Neural progenitor cell (in vitro differentiated cells): Measurements from ENCODE around the gene TIMM8B. TPM values are rescaled to one million over a fixed set of nuclear protein-coding genes. Genes with fewer than 3 reads are reported as not detected.

Experiments used
- DNase-seq: peaks from one replicate; pipeline ENCODE4 v3.0.0-alpha.2; 2016; ENCODE audit warnings: low spot score
- H2AFZ ChIP-seq: fragments of 200-600 bp; sonication (generic); replicated peaks from 2 replicates; pipeline ENCODE4 v1.6.1; 2016; ENCODE audit warnings: antibody characterized with exemption
- H3F3A ChIP-seq: fragments of 200-600 bp; sonication (generic); 2 replicates; pipeline ENCODE4 v1.6.1; 2016; ENCODE audit warnings: antibody characterized with exemption, low read depth
- H3K27ac ChIP-seq: fragments of 200-600 bp; sonication (generic); 2 replicates; pipeline ENCODE4 v1.5.1; 2016; ENCODE audit warnings: mild to moderate bottlenecking
- H3K27me3 ChIP-seq: fragments of 200-600 bp; sonication (generic); 2 replicates; pipeline ENCODE4 v1.6.1; 2016; ENCODE audit warnings: mild to moderate bottlenecking, moderate library complexity
- H3K36me3 ChIP-seq: fragments of 200-600 bp; sonication (generic); 2 replicates; pipeline ENCODE4 v1.5.1; 2016
- H3K4me1 ChIP-seq: fragments of 200-600 bp; sonication (generic); 2 replicates; pipeline ENCODE4 v1.6.1; 2016; ENCODE audit warnings: mixed run types
- H3K4me2 ChIP-seq: fragments of 200-600 bp; sonication (generic); 2 replicates; pipeline ENCODE4 v1.6.1; 2016
- H3K4me3 ChIP-seq: fragments of 200-600 bp; sonication (generic); 2 replicates; pipeline ENCODE4 v1.5.1; 2016
- H3K79me2 ChIP-seq: fragments of 200-600 bp; sonication (generic); 2 replicates; pipeline ENCODE4 v1.6.1; 2016; ENCODE audit warnings: low read depth
- H3K9ac ChIP-seq: fragments of 200-600 bp; sonication (generic); 2 replicates; pipeline ENCODE4 v1.6.1; 2016
- H3K9me3 ChIP-seq: fragments of 200-600 bp; sonication (generic); 2 replicates; pipeline ENCODE4 v1.5.1; 2016; ENCODE audit warnings: low read depth
- H4K20me1 ChIP-seq: fragments of 200-600 bp; sonication (generic); 2 replicates; pipeline ENCODE4 v1.6.1; 2016; ENCODE audit warnings: low read depth
- H3K27ac Mint-ChIP-seq: 3 replicates; pipeline ENCODE4 v1.8.0; 2021; ENCODE audit warnings: mixed read lengths
- H3K27me3 Mint-ChIP-seq: 2 replicates; pipeline ENCODE4 v1.8.0; 2022; ENCODE audit warnings: low read depth, mild to moderate bottlenecking, inconsistent platforms, moderate library complexity, mixed read lengths; ENCODE audit not compliant: insufficient read depth
- H3K36me3 Mint-ChIP-seq: 3 replicates; pipeline ENCODE4 v1.8.0; 2021; ENCODE audit warnings: mixed read lengths
- H3K4me1 Mint-ChIP-seq: 3 replicates; pipeline ENCODE4 v1.8.0; 2021; ENCODE audit warnings: mixed read lengths
- H3K4me3 Mint-ChIP-seq: 3 replicates; pipeline ENCODE4 v1.8.0; 2021; ENCODE audit warnings: mild to moderate bottlenecking, moderate library complexity, mixed read lengths
- H3K9me3 Mint-ChIP-seq: 3 replicates; pipeline ENCODE4 v1.8.0; 2020; ENCODE audit warnings: mixed read lengths
- CTCF ChIP-seq: fragments of 200-600 bp; sonication (generic); IDR thresholded peaks from 2 replicates; pipeline ENCODE4 v1.5.1; 2017; ENCODE audit warnings: antibody characterized with exemption, mild to moderate bottlenecking
- EZH2 ChIP-seq: fragments of 200-600 bp; sonication (generic); IDR thresholded peaks from 2 replicates; pipeline ENCODE4 v1.6.1; 2017; ENCODE audit warnings: antibody characterized with exemption, mild to moderate bottlenecking, moderate library complexity
- EZH2phosphoT487 ChIP-seq: fragments of 200-600 bp; sonication (generic); IDR thresholded peaks from 2 replicates; pipeline ENCODE4 v1.6.1; 2017; ENCODE audit warnings: antibody characterized with exemption
- total RNA-seq: library from RNA; depleted of rRNA; stranded (reverse); fragments of >200 nt; gene quantifications from 2 replicates; pipeline ENCODE4 v1.2.3, GENCODE V29; 2015; ENCODE audit warnings: low replicate concordance

The TIMM8B gene
- total RNA-seq, 1 donor from 2014 or later, result 38.9 TPM

GRCh38 chr11:112123129-112123528 is 36.6 kb upstream of the TIMM8B start:
- Histone ChIP-seq H3K4me2 (no peak overlapping the region), H4K20me1 (no peaks in the 10 kb centered on the region), H2AFZ (no peak overlapping the region), H3K36me3 (no peaks in the 10 kb centered on the region), H3F3A (no peaks in the 10 kb centered on the region), H3K4me1 (no peaks in the 10 kb centered on the region), H3K9me3 (no peaks in the 10 kb centered on the region), H3K4me3 (no peak overlapping the region), H3K27ac (no peak overlapping the region), H3K79me2 (no peaks in the 10 kb centered on the region), H3K27me3 (no peaks in the 10 kb centered on the region), H3K9ac (no peak overlapping the region)
- no peak for DNase-seq
- TF ChIP-seq CTCF (no peak), EZH2phosphoT487 (no peak), EZH2 (no peak)
- H3K36me3 Mint-ChIP-seq, result no peaks in the 10 kb centered on the region
- H3K9me3 Mint-ChIP-seq, result no peaks in the 10 kb centered on the region
- H3K4me3 Mint-ChIP-seq, result no peak overlapping the region
- H3K27me3 Mint-ChIP-seq, result no peaks in the 10 kb centered on the region
- H3K4me1 Mint-ChIP-seq, result no peaks in the 10 kb centered on the region
- H3K27ac Mint-ChIP-seq, result no peak overlapping the region

DNA sequence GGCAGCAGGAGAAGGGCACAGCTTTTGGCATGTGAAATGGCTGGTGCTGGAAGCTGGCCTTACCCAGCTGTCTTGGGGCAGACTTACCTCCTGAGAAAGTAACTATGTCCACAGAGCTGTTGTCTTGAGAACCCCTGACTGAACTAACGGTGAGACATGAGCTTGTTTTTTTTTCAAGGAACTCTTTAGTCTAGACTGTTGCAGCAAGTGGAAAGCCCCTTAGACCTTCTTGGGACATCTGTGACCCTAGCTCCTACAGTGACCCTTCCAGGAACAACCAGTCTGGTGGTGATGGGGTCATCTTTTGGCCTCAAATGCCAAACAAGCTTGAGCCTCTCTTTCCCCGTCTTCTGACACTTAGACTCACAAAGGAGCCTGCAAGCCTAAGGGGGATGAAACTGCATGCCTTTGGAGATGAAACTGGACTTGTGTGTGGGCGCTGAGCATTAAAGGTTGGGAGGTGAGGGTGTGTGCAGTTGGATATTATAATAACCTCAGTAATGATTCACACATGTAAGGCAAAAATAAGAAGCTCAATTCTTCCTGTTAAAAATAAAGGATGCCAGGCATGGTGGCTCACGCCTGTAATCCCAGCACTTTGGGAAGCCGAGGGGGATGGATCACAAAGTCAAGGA is 35.5 kb upstream of the TIMM8B start:
- H3K9me3 Mint-ChIP-seq, result no peaks in the 10 kb centered on the region
- Histone ChIP-seq H3K4me1 (no peaks in the 10 kb centered on the region), H3K9me3 (no peaks in the 10 kb centered on the region), H3K36me3 (no peaks in the 10 kb centered on the region), H3F3A (no peaks in the 10 kb centered on the region), H4K20me1 (no peaks in the 10 kb centered on the region), H3K79me2 (no peaks in the 10 kb centered on the region), H3K27me3 (no peaks in the 10 kb centered on the region), H2AFZ (no peak overlapping the region), H3K4me2 (no peak overlapping the region), H3K9ac (no peak overlapping the region), H3K27ac (no peak overlapping the region), H3K4me3 (no peak overlapping the region)
- H3K36me3 Mint-ChIP-seq, result no peaks in the 10 kb centered on the region
- no peak for DNase-seq
- H3K4me3 Mint-ChIP-seq, result no peak overlapping the region
- H3K27ac Mint-ChIP-seq, result no peak overlapping the region
- no peaks in the 10 kb centered on the region for H3K4me1 Mint-ChIP-seq
- H3K27me3 Mint-ChIP-seq, result no peaks in the 10 kb centered on the region
- TF ChIP-seq CTCF (no peak), EZH2 (no peak), EZH2phosphoT487 (no peak)

GRCh38 chr11:112118176-112118575 is 31.6 kb upstream of the TIMM8B start:
- H3K27ac Mint-ChIP-seq, result no peak overlapping the region
- no peaks in the 10 kb centered on the region for H3K27me3 Mint-ChIP-seq
- H3K36me3 Mint-ChIP-seq, result no peaks in the 10 kb centered on the region
- no peaks in the 10 kb centered on the region for H4K20me1 ChIP-seq
- H3K9ac ChIP-seq, result no peak overlapping the region
- no peaks in the 10 kb centered on the region for H3K4me1 Mint-ChIP-seq
- H3K36me3 ChIP-seq, result no peaks in the 10 kb centered on the region
- H3K79me2 ChIP-seq, result no peaks in the 10 kb centered on the region
- H3K4me3 Mint-ChIP-seq, result no peak overlapping the region
- no peaks in the 10 kb centered on the region for H3K27me3 ChIP-seq
- no peaks in the 10 kb centered on the region for H3K9me3 ChIP-seq
- no peak overlapping the region for H2AFZ ChIP-seq
- TF ChIP-seq EZH2phosphoT487 (no peak), CTCF (no peak), EZH2 (no peak)
- H3K4me3 ChIP-seq, result no peak overlapping the region
- no peaks in the 10 kb centered on the region for H3K9me3 Mint-ChIP-seq
- no peaks in the 10 kb centered on the region for H3K4me1 ChIP-seq
- no peak overlapping the region for H3K4me2 ChIP-seq
- no peak for DNase-seq
- H3F3A ChIP-seq, result no peaks in the 10 kb centered on the region
- no peak overlapping the region for H3K27ac ChIP-seq
